HG03103 (cell line): Measurements from ENCODE around the gene ADAM15.

ENCODE experiments used
- ATAC-seq: cut with Tn5 transposase; IDR thresholded peaks from one replicate; pipeline ENCODE4 v1.9.1; 2021; ENCODE audit warnings: low read depth; ENCODE audit not compliant: unreplicated experiment

ADAM15 gene

GRCh38 chr1:155049651-155050559 is 1.2 kb upstream of the ADAM15 start:
- ATAC-seq = no peak

- ATAC-seq = no peak
These were observed 243 bp downstream of the ADAM15 start for GRCh38 chr1:155051342-155051776.

DNA sequence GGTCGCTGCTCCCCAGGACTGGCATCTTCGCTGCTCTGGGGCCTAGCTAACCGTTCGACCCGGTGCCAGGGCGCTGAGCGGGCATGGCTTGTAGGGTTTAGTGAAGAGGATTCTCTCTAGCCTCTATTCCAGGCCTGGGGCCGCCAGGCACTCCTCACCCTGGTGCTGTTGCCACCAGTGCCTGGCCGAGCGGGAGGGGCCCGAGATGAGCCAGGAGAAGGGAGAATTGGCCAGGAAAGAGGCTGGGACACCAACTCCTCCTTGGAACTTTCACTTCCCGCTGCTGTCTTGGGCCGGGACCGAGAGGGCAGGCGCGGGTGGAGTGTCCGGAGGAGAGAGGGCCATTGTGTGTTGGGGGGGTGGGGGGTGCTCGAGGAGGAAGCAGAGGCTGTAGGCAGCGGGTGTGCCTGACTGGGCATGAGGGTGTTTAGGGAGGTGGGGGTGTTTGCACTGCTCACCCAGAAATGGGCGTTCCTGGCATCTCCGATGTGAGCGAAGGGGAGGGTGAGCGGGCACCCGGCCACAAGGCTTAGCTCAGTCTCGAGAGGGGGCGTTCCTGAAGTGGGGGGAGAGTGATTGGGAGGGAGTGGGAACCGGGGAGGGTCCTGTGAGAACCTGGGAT is 772 bp downstream of the ADAM15 start:
- ATAC-seq = no peak

- no peak for ATAC-seq
These were observed 1.6 kb downstream of the ADAM15 start for GRCh38 chr1:155052439-155053395.

DNA sequence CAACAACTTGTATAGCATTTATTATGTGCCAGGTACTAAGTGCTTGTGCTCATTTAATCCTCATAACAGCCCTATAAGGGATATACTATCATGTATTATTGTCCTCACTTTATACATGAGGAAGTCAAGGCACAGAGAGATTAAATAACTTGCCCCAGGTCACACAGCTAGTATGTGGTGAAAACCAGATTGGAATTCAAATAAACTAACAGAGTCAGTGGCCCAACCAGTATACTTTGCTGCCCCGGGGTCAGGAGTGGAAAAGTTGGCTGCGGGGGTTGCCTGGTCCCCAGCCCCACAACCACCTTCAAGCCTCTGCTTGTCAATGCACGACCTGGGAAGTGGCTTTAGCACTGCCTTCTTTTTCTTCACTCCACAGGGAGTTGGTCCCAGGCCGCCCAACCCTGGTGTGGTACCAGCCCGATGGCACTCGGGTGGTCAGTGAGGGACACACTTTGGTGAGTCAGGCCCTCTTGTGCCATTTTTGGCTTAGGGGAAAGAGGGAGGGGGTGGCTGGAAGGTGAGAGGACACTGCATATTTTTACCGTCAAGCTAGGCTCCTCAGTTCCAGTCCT is 2.5 kb downstream of the ADAM15 start:
- no peak for ATAC-seq

DNA sequence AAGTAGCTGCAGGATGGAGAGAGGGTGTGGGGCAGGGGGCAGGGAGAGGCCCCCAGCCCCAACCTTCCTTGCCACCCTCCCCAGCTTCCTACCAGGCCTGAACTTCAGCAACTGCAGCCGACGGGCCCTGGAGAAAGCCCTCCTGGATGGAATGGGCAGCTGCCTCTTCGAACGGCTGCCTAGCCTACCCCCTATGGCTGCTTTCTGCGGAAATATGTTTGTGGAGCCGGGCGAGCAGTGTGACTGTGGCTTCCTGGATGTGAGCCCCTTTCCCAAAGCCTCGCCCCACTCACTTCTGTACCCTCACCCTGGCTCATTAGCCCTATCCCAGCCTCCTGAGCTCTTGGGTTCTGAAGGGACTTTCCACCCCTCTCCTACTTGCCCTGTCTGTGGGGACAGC is 6.0 kb downstream of the ADAM15 start:
- no peak for ATAC-seq

GRCh38 chr1:155057788-155058211 is 6.7 kb downstream of the ADAM15 start:
- no peak for ATAC-seq

DNA sequence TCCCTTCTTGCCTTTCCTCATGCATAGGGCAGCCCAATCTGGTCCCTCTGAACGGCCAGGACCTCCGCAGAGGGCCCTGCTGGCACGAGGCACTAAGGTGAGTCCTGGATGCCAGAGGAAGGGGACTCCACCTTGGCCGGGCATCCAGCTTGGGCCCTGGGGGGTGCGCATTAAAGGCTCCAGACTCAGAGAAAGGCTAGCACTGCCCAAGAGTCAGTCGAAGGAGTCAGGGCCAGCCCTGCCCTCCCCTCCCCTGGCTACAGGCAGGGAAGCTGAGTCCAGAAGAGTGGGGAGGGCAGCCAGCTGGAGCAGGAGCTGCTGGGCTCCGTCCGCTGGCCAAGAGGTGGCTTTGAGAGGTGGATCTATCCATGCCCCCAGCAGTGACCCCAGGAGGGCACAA is 9.6 kb downstream of the ADAM15 start:
- no peak for ATAC-seq

- no peak for ATAC-seq
These were observed 10.4 kb downstream of the ADAM15 start for GRCh38 chr1:155061381-155062150.

DNA sequence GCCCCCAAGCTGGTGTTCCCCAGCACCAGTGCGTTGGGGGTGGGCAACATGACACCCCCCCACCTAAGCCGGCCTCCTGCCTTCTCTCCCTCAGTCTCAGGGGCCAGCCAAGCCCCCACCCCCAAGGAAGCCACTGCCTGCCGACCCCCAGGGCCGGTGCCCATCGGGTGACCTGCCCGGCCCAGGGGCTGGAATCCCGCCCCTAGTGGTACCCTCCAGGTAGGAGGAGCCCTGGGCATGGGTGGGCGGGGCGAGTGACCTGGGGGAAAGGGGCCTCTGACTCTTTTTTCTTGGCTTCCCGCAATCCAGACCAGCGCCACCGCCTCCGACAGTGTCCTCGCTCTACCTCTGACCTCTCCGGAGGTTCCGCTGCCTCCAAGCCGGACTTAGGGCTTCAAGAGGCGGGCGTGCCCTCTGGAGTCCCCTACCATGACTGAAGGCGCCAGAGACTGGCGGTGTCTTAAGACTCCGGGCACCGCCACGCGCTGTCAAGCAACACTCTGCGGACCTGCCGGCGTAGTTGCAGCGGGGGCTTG is 11.1 kb downstream of the ADAM15 start:
- ATAC-seq = no peak

- no peak for ATAC-seq
These were observed 11.7 kb downstream of the ADAM15 start for GRCh38 chr1:155062702-155063411.

- peak; percentile 80 for ATAC-seq
These were observed 12.5 kb downstream of the ADAM15 start, which contains the start of gene EFNA4 for GRCh38 chr1:155063550-155064110. Gene EFNA4 (plus strand): TSS chr1:155063740. CDS start chr1:155063824, 84 bp downstream.

- no peak for ATAC-seq
These were observed 13.2 kb downstream of the ADAM15 start for GRCh38 chr1:155064111-155064831.

GRCh38 chr1:155064832-155065429 is 13.8 kb downstream of the ADAM15 start:
- no peak for ATAC-seq

DNA sequence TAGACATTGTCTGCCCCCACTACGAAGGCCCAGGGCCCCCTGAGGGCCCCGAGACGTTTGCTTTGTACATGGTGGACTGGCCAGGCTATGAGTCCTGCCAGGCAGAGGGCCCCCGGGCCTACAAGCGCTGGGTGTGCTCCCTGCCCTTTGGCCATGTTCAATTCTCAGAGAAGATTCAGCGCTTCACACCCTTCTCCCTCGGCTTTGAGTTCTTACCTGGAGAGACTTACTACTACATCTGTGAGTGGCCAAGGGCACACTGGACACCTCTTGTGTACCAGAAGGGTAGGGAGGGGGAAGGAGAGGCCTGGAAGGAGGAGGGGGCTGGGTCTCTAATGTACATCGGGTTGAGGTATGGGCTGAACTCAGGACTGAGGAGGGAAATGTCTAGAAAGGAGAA is 15.7 kb downstream of the ADAM15 start:
- ATAC-seq = no peak

- no peak for ATAC-seq
These were observed 17.5 kb downstream of the ADAM15 start for GRCh38 chr1:155068599-155068998.

- no peak for ATAC-seq
These were observed 18.5 kb downstream of the ADAM15 start for GRCh38 chr1:155069551-155070157.
